CD14-positive monocyte (primary cell): ENCODE measurements around the gene SGCD. TPM values are rescaled to one million over a fixed set of nuclear protein-coding genes. Genes with fewer than 3 reads are reported as not detected.

Experiments used
- DNase-seq, 3 donors: peaks; one replicate each; pipeline ENCODE4 v3.0.0-alpha.2; 2011 to 2022
- H2AFZ ChIP-seq: 2 replicates; pipeline ENCODE4 v1.6.0; 2012; ENCODE audit warnings: mild to moderate bottlenecking, low read depth, low read length, inconsistent platforms; ENCODE audit not compliant: insufficient read depth, poor library complexity, severe bottlenecking
- H3K27ac ChIP-seq, 2 donors: 1 replicate in 1 of 2; 2 replicates in 1 of 2; pipeline ENCODE4 v1.5.1; 2012 to 2013; ENCODE audit warnings: low read length in 2 of 2, control low read depth in 1 of 2, inconsistent platforms in 1 of 2, low read depth in 1 of 2, mild to moderate bottlenecking in 1 of 2
- H3K27me3 ChIP-seq, 2 donors: one replicate each; pipeline versions ENCODE4 v1.6.0 to v1.6.1; 2011 to 2013; ENCODE audit warnings: low read length in 2 of 2; ENCODE audit not compliant: control insufficient read depth in 2 of 2, insufficient read depth in 2 of 2
- H3K36me3 ChIP-seq, 2 donors: replicated peaks in 1 of 2; 1 replicate in 1 of 2; 2 replicates in 1 of 2; pipeline versions ENCODE4 v1.5.1 to v1.6.1; 2012 to 2013; ENCODE audit warnings: low read length in 2 of 2, control low read depth in 1 of 2, inconsistent platforms in 1 of 2, mild to moderate bottlenecking in 1 of 2; ENCODE audit not compliant: insufficient read depth in 2 of 2, control insufficient read depth in 1 of 2
- H3K4me1 ChIP-seq, 2 donors: 1 replicate in 1 of 2; 2 replicates in 1 of 2; pipeline versions ENCODE4 v1.5.1 to v1.6.1; 2012 to 2013; ENCODE audit warnings: low read length in 2 of 2, control low read depth in 1 of 2, inconsistent platforms in 1 of 2, mild to moderate bottlenecking in 1 of 2, moderate library complexity in 1 of 2; ENCODE audit not compliant: insufficient read depth in 2 of 2, control insufficient read depth in 1 of 2
- H3K4me2 ChIP-seq: replicated peaks from 2 replicates; pipeline ENCODE3; 2012; ENCODE audit warnings: low read length, moderate library complexity, mild to moderate bottlenecking; ENCODE audit not compliant: poor library complexity, severe bottlenecking; ENCODE audit errors: extremely low read depth
- H3K4me3 ChIP-seq, 3 experiments: fragments of 200-600 bp in 1 of 3; sonication (generic) in 1 of 3; replicated peaks in 1 of 3; 1 replicate in 2 of 3; 2 replicates in 1 of 3; pipeline ENCODE4 v1.5.1; 2011 to 2013; ENCODE audit warnings: low read length in 3 of 3, mild to moderate bottlenecking in 3 of 3, control low read depth in 2 of 3, low read depth in 2 of 3, inconsistent platforms in 1 of 3, moderate library complexity in 1 of 3
- H3K79me2 ChIP-seq: 2 replicates; pipeline ENCODE4 v1.6.0; 2012; ENCODE audit warnings: mild to moderate bottlenecking, control low read depth, inconsistent platforms, low read length, moderate library complexity; ENCODE audit not compliant: insufficient read depth
- H3K9ac ChIP-seq: 2 replicates; pipeline ENCODE4 v1.6.0; 2017; ENCODE audit warnings: low read length, mild to moderate bottlenecking; ENCODE audit not compliant: insufficient read depth, poor library complexity, severe bottlenecking
- H3K9me3 ChIP-seq, 2 donors: replicated peaks in 1 of 2; 1 replicate in 1 of 2; 2 replicates in 1 of 2; pipeline versions ENCODE4 v1.5.1 to v1.6.1; 2012 to 2013; ENCODE audit warnings: low read length in 2 of 2, control low read depth in 1 of 2; ENCODE audit not compliant: control insufficient read depth in 1 of 2, insufficient read depth in 1 of 2
- H4K20me1 ChIP-seq: 2 replicates; pipeline ENCODE4 v1.6.0; 2012; ENCODE audit warnings: mild to moderate bottlenecking, low read length, control low read depth, moderate library complexity; ENCODE audit not compliant: insufficient read depth
- H3K27ac Mint-ChIP-seq, 7 donors: one replicate each; pipeline ENCODE4 v1.8.0; 2020; ENCODE audit warnings: mild to moderate bottlenecking in 7 of 7, mixed read lengths in 7 of 7, moderate library complexity in 6 of 7, inconsistent platforms in 2 of 7
- H3K27me3 Mint-ChIP-seq, 3 donors: one replicate each; pipeline ENCODE4 v1.8.0; 2021 to 2022; ENCODE audit warnings: low read depth in 3 of 3, mild to moderate bottlenecking in 3 of 3, mixed read lengths in 3 of 3, moderate library complexity in 3 of 3, inconsistent platforms in 1 of 3
- H3K36me3 Mint-ChIP-seq, 2 donors: one replicate each; pipeline ENCODE4 v1.8.0; 2020; ENCODE audit warnings: mixed read lengths in 2 of 2, inconsistent platforms in 1 of 2, mild to moderate bottlenecking in 1 of 2
- H3K4me1 Mint-ChIP-seq: one replicate; pipeline ENCODE4 v1.8.0; 2020; ENCODE audit warnings: mild to moderate bottlenecking, mixed read lengths
- H3K4me3 Mint-ChIP-seq, 2 donors: one replicate each; pipeline ENCODE4 v1.8.0; 2020; ENCODE audit warnings: mild to moderate bottlenecking in 2 of 2, mixed read lengths in 2 of 2, moderate library complexity in 1 of 2
- H3K9me3 Mint-ChIP-seq, 7 donors: one replicate each; pipeline ENCODE4 v1.8.0; 2020 to 2022; ENCODE audit warnings: mixed read lengths in 7 of 7, mild to moderate bottlenecking in 6 of 7, moderate library complexity in 6 of 7, inconsistent platforms in 2 of 7
- CTCF ChIP-seq: fragments of 200-600 bp; IDR thresholded peaks from one replicate; pipeline ENCODE4 v1.8.0; 2022; ENCODE audit warnings: antibody characterized with exemption, mild to moderate bottlenecking
- WGBS: methylation state at CpG from one replicate; pipeline ENCODE4 v1.1.5; 2013; ENCODE audit warnings: missing lambda C conversion rate; ENCODE audit not compliant: insufficient coverage; 5-methylcytosine and 5-hydroxymethylcytosine counted together
- intact Hi-C, 2 donors: fragments of 100-400 bp; cut with micrococcal nuclease; formaldehyde crosslinking; loops; one replicate each; pipeline versions ENCODE4 v1.15.0 to v1.15.1; 2023
- polyA plus RNA-seq, 3 donors: library from polyadenylated mRNA; depleted of rRNA in 1 of 3; unstranded in 2 of 3; stranded (reverse) in 1 of 3; fragments of 300-500 nt in 2 of 3; fragments of >200 nt in 1 of 3; fragmentation: Illumina TruSeq in 2 of 3; gene quantifications; 1 replicate in 2 of 3; 2 replicates in 1 of 3; pipeline ENCODE4 v1.2.3, GENCODE V29; 2012 to 2021

Gene SGCD
- polyA plus RNA-seq, 3 donors, result not detected

GRCh38 chr5:156401804-156402203 lies 74.8 kb downstream of the SGCD start:
- WGBS, result 89% methylated on average over 1 of the region's 4 CpGs
- no peaks in the 10 kb centered on the region for H4K20me1 ChIP-seq
- H3K9me3 Mint-ChIP-seq, result peaks cover 0 to 7% (median 2%) of the 10 kb centered on the region in 7 donors
- H3K27ac ChIP-seq, result no peak overlapping the region
- H2AFZ ChIP-seq, result no peak overlapping the region
- TF ChIP-seq CTCF, result no peak
- H3K4me1 ChIP-seq, result no peaks in the 10 kb centered on the region
- no peaks in the 10 kb centered on the region for H3K36me3 Mint-ChIP-seq
- no peak overlapping the region for H3K27ac Mint-ChIP-seq
- H3K9me3 ChIP-seq, result no peaks in the 10 kb centered on the region
- H3K4me3 ChIP-seq, result no peak overlapping the region
- no peaks in the 10 kb centered on the region for H3K27me3 Mint-ChIP-seq
- no peaks in the 10 kb centered on the region for H3K79me2 ChIP-seq
- no peak for DNase-seq
- no peaks in the 10 kb centered on the region for H3K4me1 Mint-ChIP-seq
- no peak overlapping the region for H3K4me3 Mint-ChIP-seq
- no peaks in the 10 kb centered on the region for H3K27me3 ChIP-seq
- no peaks in the 10 kb centered on the region for H3K36me3 ChIP-seq
- intact Hi-C loops, result no loop called here
- no peak overlapping the region for H3K4me2 ChIP-seq
- no peak overlapping the region for H3K9ac ChIP-seq

- Histone ChIP-seq H2AFZ (no peak overlapping the region), H3K27ac (no peak overlapping the region)
- DNase-seq, result no peak
These were observed 75.5 kb downstream of the SGCD start for GRCh38 chr5:156402387-156402921.

More at GRCh38 chr5:156402387-156402921, 75.5 kb downstream of the SGCD start:
- TF ChIP-seq CTCF, result no peak
- Mint-ChIP-seq H3K4me1 (no peaks in the 10 kb centered on the region), H3K9me3 (peaks cover 0 to 9% (median 2%) of the 10 kb centered on the region in 7 donors), H3K36me3 (no peaks in the 10 kb centered on the region), H3K4me3 (no peak overlapping the region), H3K27me3 (no peaks in the 10 kb centered on the region), H3K27ac (no peak overlapping the region)
- Histone ChIP-seq H3K9ac (no peak overlapping the region), H3K9me3 (no peaks in the 10 kb centered on the region), H3K79me2 (no peaks in the 10 kb centered on the region), H3K4me1 (no peaks in the 10 kb centered on the region), H3K4me3 (no peak overlapping the region), H4K20me1 (no peaks in the 10 kb centered on the region), H3K27me3 (no peaks in the 10 kb centered on the region), H3K36me3 (no peaks in the 10 kb centered on the region), H3K4me2 (no peak overlapping the region)
- intact Hi-C loops, result no loop called here
- no CpG with 5 or more reads among the region's 8 CpGs for WGBS
